Embryonic facial prominence (tissue), 1 donor: ENCODE data around the gene TMEM209.
"Not testable (repeated sequence)": the region's sequence is repeated elsewhere in the genome, so short reads cannot be mapped to it uniquely, and the experiment has no call there.

Source experiments
- DNase-seq: peaks from one replicate; pipeline ENCODE4 v3.0.0-alpha.2; 2016; ENCODE audit errors: extremely low spot score

Gene TMEM209

DNA sequence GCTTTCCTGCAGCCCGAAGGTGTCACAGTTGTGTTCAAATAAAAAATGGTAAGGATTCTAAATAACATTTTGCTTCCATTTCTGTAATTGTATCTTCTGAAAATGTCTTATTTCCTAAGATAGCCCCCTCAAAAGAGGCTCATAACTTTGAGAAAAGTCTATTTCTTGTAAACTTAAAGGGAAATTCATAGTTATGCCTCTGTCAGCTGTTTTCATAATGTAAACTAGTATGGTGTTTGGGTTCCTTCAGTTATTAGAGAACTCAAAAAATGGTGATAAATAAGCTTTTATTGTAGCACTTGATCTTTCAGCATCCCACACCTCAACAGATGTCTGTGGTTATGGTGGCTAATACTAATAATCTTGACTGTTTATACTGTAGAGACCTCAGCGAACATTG, 77.8 kb downstream of the TMEM209 start:
- DNase-seq, result no peak

DNA sequence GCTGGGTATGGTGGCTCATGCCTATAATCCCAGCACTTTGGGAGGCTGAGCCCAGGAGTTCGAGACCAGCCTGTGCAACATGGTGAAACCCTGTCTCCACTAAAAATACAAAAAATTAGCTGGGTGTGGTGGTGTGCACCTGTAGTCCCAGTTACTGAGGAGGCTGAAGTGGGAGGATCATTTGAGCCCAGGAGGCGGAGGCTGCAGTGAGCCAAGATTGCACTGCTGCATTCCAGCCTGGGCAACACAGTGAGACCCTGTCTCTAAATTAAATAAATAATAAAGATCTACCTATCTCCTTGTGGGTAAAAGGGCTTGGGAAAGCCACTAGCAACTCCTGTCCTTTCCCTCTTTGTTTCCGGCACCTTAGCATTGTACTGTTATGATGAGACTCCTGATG, 78.4 kb downstream of the TMEM209 start:
- not testable (repeated sequence) for DNase-seq

DNA sequence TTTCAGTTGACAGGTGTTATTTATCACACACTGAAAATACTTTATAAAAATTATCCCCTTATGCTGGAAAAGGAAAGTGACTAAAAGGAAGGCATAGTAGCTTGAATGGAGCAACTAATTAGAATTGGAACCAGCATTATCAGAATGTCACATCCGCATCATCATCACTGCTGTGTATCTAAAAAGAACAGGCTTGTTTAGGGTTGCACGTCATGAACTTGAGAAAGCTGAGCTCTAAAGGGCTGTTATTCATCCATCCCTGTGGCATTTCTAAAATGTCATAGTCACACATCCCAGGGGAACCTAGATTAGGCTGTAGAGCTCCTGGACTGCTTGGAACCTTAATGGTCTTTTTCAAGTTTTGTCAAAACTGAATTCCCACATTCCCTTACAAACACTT, 80.5 kb downstream of the TMEM209 start:
- no peak for DNase-seq

DNA sequence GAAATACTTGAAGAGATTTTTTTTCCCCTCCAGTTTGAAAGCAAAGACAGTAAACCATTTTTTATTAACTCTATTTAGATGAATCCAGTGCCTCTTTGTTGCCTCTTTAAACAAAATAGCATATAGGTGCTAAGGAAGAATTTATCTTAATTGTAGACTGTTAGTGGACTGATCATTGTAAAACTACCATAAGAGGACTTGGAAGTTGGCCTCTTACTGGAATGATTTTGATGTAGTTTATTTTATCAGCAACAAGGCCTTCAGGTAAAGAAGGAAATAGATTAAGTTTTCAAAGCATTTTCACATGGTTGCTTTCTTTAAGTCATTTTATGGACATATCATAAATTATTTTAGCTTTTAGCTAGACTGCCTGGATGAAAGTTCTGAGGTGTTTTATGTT, 81.7 kb downstream of the TMEM209 start:
- no peak for DNase-seq

DNA sequence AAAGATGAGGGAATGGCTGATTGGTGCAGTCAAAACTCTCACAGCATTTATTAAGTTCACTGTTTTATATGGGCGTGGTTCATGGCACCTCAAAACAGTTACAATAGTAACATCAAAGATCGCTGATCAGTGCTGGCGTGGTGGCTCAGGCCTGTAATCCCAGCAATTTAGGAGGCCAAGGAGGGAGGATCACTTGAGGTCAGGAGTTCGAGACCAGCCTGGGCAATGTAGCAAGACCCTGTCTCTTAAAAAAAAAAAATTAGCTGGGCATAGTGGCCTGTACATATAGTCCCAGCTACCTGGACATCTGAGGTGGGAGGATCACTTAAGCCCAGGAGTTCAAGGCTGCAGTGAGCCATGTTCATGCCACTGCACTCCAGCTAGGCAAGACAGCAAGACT, 86.4 kb downstream of the TMEM209 start:
- no peak for DNase-seq

DNA sequence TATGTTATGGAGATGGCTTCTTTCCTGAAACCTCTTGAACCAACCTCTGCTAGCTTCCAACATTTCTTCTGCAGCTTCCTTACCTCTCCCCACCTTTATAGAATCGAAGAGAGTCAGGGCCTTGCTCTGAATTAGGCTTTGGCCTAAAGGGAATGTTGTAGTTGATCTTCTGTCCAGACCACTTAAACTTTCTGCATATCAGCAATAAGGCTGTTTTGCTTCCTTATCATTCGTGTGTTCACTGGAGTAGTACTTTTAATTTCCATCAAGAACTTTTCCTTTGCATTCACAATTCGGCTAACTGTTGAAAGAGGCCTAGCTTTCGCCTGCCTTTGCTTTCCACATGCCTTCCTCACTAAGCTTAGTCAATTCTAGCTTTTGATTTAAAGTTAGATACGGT, 86.9 kb downstream of the TMEM209 start:
- DNase-seq, result no peak

DNA sequence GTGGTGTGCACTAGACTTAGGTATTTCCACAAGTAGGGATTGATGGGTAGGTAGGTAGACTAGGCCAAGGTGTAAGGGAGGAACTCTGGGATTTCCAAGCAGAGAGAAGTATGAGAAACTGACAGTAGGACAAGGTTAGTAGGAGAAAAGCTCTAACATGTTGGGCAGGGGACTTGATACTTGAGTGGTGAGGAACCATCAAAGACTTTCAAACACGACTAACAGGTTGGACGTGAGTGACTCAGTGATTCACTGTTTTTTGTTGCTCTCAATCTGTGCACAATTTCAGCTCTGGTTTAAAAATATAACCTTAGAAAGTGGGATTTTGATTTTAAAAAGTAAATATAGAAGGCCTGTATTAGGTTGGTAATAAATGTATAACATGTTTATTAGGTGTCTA, 90.4 kb downstream of the TMEM209 start:
- DNase-seq, result no peak
